IMR-90 (cell line): ENCODE results near the gene TACR2. TPM values are rescaled to one million over a fixed set of nuclear protein-coding genes. Genes with fewer than 3 reads are reported as not detected.

Experiments
- ATAC-seq: fragments of 200-7000 bp; cut with Tn5 transposase; 2 replicates; pipeline ENCODE4 v1.9.1; 2020; ENCODE audit warnings: low read depth, mild to moderate bottlenecking, moderate library complexity
- BruUV-seq: library from RNA; stranded (reverse); fragments of 400-500 nt; replicated peaks from 2 replicates; lab custom pipeline; 2021; lab: Mats Ljungman, UMichigan
- CTCF ChIA-PET: fragments of 300-600 bp; formaldehyde crosslinking; extraction: SDS; loops from one replicate; lab custom pipeline; 2021; ENCODE audit warnings: antibody characterized with exemption; lab: Yijun Ruan, JAX
- POLR2A ChIA-PET: fragments of 300-600 bp; sonication (Branson Sonifier 250); formaldehyde crosslinking; loops from one replicate; lab custom pipeline; 2022; ENCODE audit warnings: antibody characterized with exemption; ENCODE audit not compliant: unreplicated experiment; lab: Charles Lee
- DNase-seq: peaks from one replicate; pipeline ENCODE4 v3.0.0; 2013
- H2AFZ ChIP-seq: replicated peaks from 2 replicates; pipeline ENCODE3; 2013; ENCODE audit warnings: low read length, mild to moderate bottlenecking; ENCODE audit not compliant: poor library complexity
- H2AK5ac ChIP-seq: 2 replicates; pipeline ENCODE4 v1.6.1; 2013; ENCODE audit warnings: low read depth, low read length, inconsistent platforms
- H2AK9ac ChIP-seq: replicated peaks from 2 replicates; pipeline ENCODE3; 2013; ENCODE audit warnings: mild to moderate bottlenecking, low read depth, low read length, moderate library complexity; ENCODE audit not compliant: poor library complexity
- H2BK120ac ChIP-seq: 2 replicates; pipeline ENCODE4 v1.6.1; 2013; ENCODE audit warnings: low read depth, low read length, inconsistent platforms
- H2BK15ac ChIP-seq: 3 replicates; pipeline ENCODE4 v1.6.1; 2013; ENCODE audit warnings: low read depth, low read length, inconsistent platforms
- H2BK20ac ChIP-seq: 2 replicates; pipeline ENCODE4 v1.6.1; 2013; ENCODE audit warnings: low read depth, mild to moderate bottlenecking, inconsistent platforms, low read length, moderate library complexity
- H2BK5ac ChIP-seq: 2 replicates; pipeline ENCODE4 v1.6.1; 2013; ENCODE audit warnings: mild to moderate bottlenecking, low read depth, low read length, inconsistent platforms; ENCODE audit not compliant: poor library complexity, severe bottlenecking
- H3K14ac ChIP-seq: replicated peaks from 2 replicates; pipeline ENCODE4 v1.6.1; 2013; ENCODE audit warnings: low read depth, low read length, inconsistent platforms
- H3K18ac ChIP-seq: 2 replicates; pipeline ENCODE4 v1.6.1; 2013; ENCODE audit warnings: low read depth, low read length, control low read depth
- H3K23ac ChIP-seq: 2 replicates; pipeline ENCODE4 v1.6.1; 2013; ENCODE audit warnings: low read depth, low read length, inconsistent platforms
- H3K27ac ChIP-seq: 2 replicates; pipeline ENCODE4 v1.5.1; 2013; ENCODE audit warnings: mild to moderate bottlenecking, control low read depth, low read length; ENCODE audit not compliant: insufficient read depth
- H3K27me3 ChIP-seq: 2 replicates; pipeline ENCODE4 v1.6.1; 2013; ENCODE audit warnings: low read length; ENCODE audit not compliant: control insufficient read depth, insufficient read depth
- H3K36me3 ChIP-seq: 2 replicates; pipeline ENCODE4 v1.6.1; 2013; ENCODE audit warnings: low read length, mixed read lengths; ENCODE audit not compliant: control insufficient read depth, insufficient read depth
- H3K4ac ChIP-seq: 2 replicates; pipeline ENCODE4 v1.6.1; 2013; ENCODE audit warnings: low read depth, low read length, inconsistent platforms
- H3K4me1 ChIP-seq: 2 replicates; pipeline ENCODE4 v1.6.1; 2013; ENCODE audit warnings: low read length, mixed read lengths; ENCODE audit not compliant: control insufficient read depth, insufficient read depth
- H3K4me2 ChIP-seq: 2 replicates; pipeline ENCODE4 v1.6.1; 2013; ENCODE audit warnings: low read depth, mild to moderate bottlenecking, control low read depth, low read length, moderate library complexity
- H3K4me3 ChIP-seq: 2 replicates; pipeline ENCODE4 v1.5.1; 2013; ENCODE audit warnings: low read depth, mild to moderate bottlenecking, control low read depth, low read length, moderate library complexity; ENCODE audit not compliant: insufficient read depth
- H3K56ac ChIP-seq: 2 replicates; pipeline ENCODE4 v1.6.1; 2013; ENCODE audit warnings: low read length, inconsistent platforms; ENCODE audit not compliant: insufficient read depth; ENCODE audit errors: extremely low read depth
- H3K79me1 ChIP-seq, 2 experiments: 2 replicates each; pipeline ENCODE4 v1.6.1; 2013; ENCODE audit warnings: low read length in 2 of 2, inconsistent platforms in 1 of 2, low read depth in 1 of 2
- H3K9ac ChIP-seq: 2 replicates; pipeline ENCODE4 v1.6.1; 2013; ENCODE audit warnings: low read depth, low read length, control low read depth
- H3K9me1 ChIP-seq: 2 replicates; pipeline ENCODE4 v1.6.1; 2013; ENCODE audit warnings: low read length, inconsistent platforms; ENCODE audit not compliant: insufficient read depth
- H3K9me3 ChIP-seq: 2 replicates; pipeline ENCODE4 v1.6.1; 2013; ENCODE audit warnings: low read length; ENCODE audit not compliant: control insufficient read depth, insufficient read depth
- H4K20me1 ChIP-seq: 2 replicates; pipeline ENCODE4 v1.6.1; 2013; ENCODE audit warnings: low read length, inconsistent platforms; ENCODE audit not compliant: insufficient read depth
- H4K5ac ChIP-seq: 2 replicates; pipeline ENCODE4 v1.6.1; 2013; ENCODE audit warnings: mild to moderate bottlenecking, low read depth, low read length, control low read depth
- H4K8ac ChIP-seq, 2 experiments: 2 replicates each; pipeline ENCODE4 v1.6.1; 2013; ENCODE audit warnings: low read depth in 2 of 2, low read length in 2 of 2, control low read depth in 1 of 2, inconsistent platforms in 1 of 2
- H4K91ac ChIP-seq: 2 replicates; pipeline ENCODE4 v1.6.1; 2013; ENCODE audit warnings: low read depth, low read length, inconsistent platforms; ENCODE audit not compliant: insufficient read depth
- BHLHE40 ChIP-seq: fragments of 150-350 bp; IDR thresholded peaks from 2 replicates; pipeline ENCODE4 v1.6.1; 2016; ENCODE audit warnings: mild to moderate bottlenecking, low read depth, low read length
- FOS ChIP-seq: fragments of 150-350 bp; IDR thresholded peaks from 2 replicates; pipeline ENCODE4 v1.6.1; 2016; ENCODE audit warnings: low read depth, low read length
- MXI1 ChIP-seq: IDR thresholded peaks from 2 replicates; pipeline ENCODE4 v1.6.1; 2012; ENCODE audit warnings: low read depth, mild to moderate bottlenecking, low read length, moderate library complexity, borderline replicate concordance
- WGBS, 2 experiments: methylation state at CpG; one replicate each; pipeline versions ENCODE4 v1.1.5 to v1.1.7; 2013; ENCODE audit warnings: missing lambda C conversion rate in 2 of 2; ENCODE audit not compliant: insufficient read length in 1 of 2; ENCODE audit errors: extremely low coverage in 2 of 2; 5-methylcytosine and 5-hydroxymethylcytosine counted together
- dilution Hi-C: fragments of 300-500 bp; cut with HindIII; formaldehyde crosslinking; loops from one replicate; pipeline ENCODE4 v1.14.3; 2018; ENCODE audit warnings: low sequenced_read_pairs; ENCODE audit not compliant: unreplicated experiment
- in situ Hi-C: fragments of 300-500 bp; cut with MboI; formaldehyde crosslinking; loops from 3 replicates; pipeline ENCODE4 v1.14.3; 2019; ENCODE audit warnings: low sequenced_read_pairs, inconsistent platforms, mixed read lengths
- intact Hi-C: fragments of 100-400 bp; cut with micrococcal nuclease; formaldehyde crosslinking; loops from 2 replicates; pipeline ENCODE4 v1.10.0; 2022
- polyA plus RNA-seq, 3 experiments: library from polyadenylated mRNA; depleted of rRNA; stranded (reverse); fragments of >200 nt; gene quantifications; 2 replicates each; pipeline ENCODE4 v1.2.3, GENCODE V29; 2012; ENCODE audit warnings: low replicate concordance in 1 of 3
- total RNA-seq: library from RNA; depleted of rRNA; stranded (reverse); fragments of >200 nt; gene quantifications from 2 replicates; pipeline ENCODE4 v1.2.3, GENCODE V29; 2012
- TF ChIP-seq, protein P1 (sequence below): fragments of 150-350 bp; IDR thresholded peaks from 2 replicates; pipeline ENCODE4 v1.6.1; 2017; ENCODE audit warnings: mild to moderate bottlenecking, antibody characterized with exemption, low read length, low read depth

Gene TACR2
- total and polyA plus RNA-seq, 2 of the 4 experiments (the other 2 are of a cell fraction), result not detected

DNA sequence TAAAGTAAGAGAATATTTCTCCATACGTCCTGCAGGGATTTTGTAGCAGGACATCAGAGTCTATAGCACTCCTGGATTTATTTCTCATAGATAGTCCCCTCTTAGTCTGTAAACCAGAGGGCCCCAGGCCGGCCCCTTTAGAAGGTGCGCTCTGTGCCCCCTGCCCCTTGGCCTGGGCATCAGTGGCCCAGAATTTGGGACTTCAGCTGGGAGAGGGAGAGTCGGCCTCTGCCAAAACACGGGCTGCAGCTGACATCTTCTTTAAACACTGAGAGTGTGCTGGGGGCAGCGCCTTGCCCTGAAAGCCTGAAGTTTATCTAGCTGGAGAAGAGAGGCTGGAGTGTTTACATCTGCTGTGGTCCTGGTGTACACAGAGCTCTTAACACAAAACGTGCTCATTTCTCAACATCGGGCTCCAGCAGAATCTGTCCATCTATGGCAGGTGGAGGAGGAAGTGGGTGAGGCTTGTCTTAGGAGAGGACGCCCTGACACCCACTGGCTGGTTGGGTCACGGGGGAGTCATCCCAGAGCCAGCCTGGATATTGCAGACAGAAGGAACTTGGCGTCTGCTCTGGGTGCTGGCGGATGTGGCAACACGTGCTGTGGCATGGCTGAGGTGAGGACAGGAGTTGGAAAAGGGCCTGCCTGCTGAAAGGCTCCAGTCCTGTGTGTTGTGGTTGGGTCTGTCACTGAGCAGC lies 5.0 kb upstream of the TACR2 start:
- Histone ChIP-seq H2AK9ac (no peak overlapping the region), H4K5ac (no peak overlapping the region), H4K20me1 (no peaks in the 10 kb centered on the region), H2AFZ (peak overlapping the region; percentile 66), H2AK5ac (no peak overlapping the region), H4K91ac (no peak overlapping the region), H3K9me1 (peaks cover 5% of the 10 kb centered on the region; the same call in 1 of the 2 replicates), H3K23ac (no peak overlapping the region), H3K27me3 (peaks cover 33% of the 10 kb centered on the region), H3K79me1 (no peaks in the 10 kb centered on the region), H3K9ac (no peak overlapping the region), H3K56ac (no peak overlapping the region), H3K36me3 (no peaks in the 10 kb centered on the region), H2BK15ac (no peak overlapping the region), H3K9me3 (no peaks in the 10 kb centered on the region), H3K4ac (no peak overlapping the region), H3K27ac (no peak overlapping the region), H4K8ac (no peak overlapping the region), H3K18ac (no peak overlapping the region; the same call in 1 of the 2 replicates), H3K4me3 (no peak overlapping the region), H3K4me2 (peak overlapping the region; percentile 1; the same call in 1 of the 2 replicates), H2BK120ac (no peak overlapping the region), H2BK5ac (no peak overlapping the region), H3K4me1 (peaks cover 7% of the 10 kb centered on the region; the same call in 1 of the 2 replicates), H2BK20ac (no peak overlapping the region), H3K14ac (no peak overlapping the region)
- 20% methylated on average over 1 of the region's 13 CpGs; no CpG with 5 or more reads in 1 of the 2 experiments for WGBS, 2 experiments
- TF ChIP-seq BHLHE40 (peak; percentile 63), FOS (no peak), MXI1 (0 out of 2 replicates have a peak, but pooled peaks have one; percentile 11)
- TF ChIP-seq, protein P1, sequence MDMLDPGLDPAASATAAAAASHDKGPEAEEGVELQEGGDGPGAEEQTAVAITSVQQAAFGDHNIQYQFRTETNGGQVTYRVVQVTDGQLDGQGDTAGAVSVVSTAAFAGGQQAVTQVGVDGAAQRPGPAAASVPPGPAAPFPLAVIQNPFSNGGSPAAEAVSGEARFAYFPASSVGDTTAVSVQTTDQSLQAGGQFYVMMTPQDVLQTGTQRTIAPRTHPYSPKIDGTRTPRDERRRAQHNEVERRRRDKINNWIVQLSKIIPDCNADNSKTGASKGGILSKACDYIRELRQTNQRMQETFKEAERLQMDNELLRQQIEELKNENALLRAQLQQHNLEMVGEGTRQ, result 0 out of 2 replicates have a peak, but pooled peaks have one; percentile 13
- POLR2A ChIA-PET, result no interaction called here
- BruUV-seq, result no TSS peak
- peak; percentile 41 for DNase-seq
- CTCF ChIA-PET, result interaction anchor here (0.6 to 2.1 kb wide), 2 partner anchors 13 to 108 kb away, joined by 3 to 8 read pairs; no protein-coding TSS in a partner anchor
- dilution Hi-C loops (no loop called here), in situ Hi-C loops (loop anchor here (10.0 kb wide), 1 partner anchor 213 kb away; the partner anchor contains the start of gene FAM241B), intact Hi-C loops (no loop called here)
- ATAC-seq, result peak; percentile 87
